Activated T-cell treated with anti-CD3 and anti-CD28 coated beads for 48 hours (primary cell): ENCODE data around the gene SYT7.
A peak's percentile ranks its signal among the peaks of the same experiment; 100 is the strongest.
"Not testable (repeated sequence)": the region's sequence is repeated elsewhere in the genome, so short reads cannot be mapped to it uniquely, and the experiment has no call there.

Experiments used
- DNase-seq: peaks from one replicate; pipeline ENCODE4 v3.0.0-alpha.2; 2020; ENCODE audit warnings: low read depth

The SYT7 gene, protein sequence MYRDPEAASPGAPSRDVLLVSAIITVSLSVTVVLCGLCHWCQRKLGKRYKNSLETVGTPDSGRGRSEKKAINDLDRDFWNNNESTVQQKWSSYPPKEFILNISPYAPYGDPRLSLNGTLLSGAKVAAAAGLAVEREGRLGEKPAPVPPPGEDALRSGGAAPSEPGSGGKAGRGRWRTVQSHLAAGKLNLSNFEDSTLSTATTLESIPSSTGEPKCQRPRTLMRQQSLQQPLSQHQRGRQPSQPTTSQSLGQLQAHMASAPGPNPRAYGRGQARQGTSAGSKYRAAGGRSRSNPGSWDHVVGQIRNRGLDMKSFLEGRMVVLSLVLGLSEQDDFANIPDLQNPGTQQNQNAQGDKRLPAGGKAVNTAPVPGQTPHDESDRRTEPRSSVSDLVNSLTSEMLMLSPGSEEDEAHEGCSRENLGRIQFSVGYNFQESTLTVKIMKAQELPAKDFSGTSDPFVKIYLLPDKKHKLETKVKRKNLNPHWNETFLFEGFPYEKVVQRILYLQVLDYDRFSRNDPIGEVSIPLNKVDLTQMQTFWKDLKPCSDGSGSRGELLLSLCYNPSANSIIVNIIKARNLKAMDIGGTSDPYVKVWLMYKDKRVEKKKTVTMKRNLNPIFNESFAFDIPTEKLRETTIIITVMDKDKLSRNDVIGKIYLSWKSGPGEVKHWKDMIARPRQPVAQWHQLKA

DNA sequence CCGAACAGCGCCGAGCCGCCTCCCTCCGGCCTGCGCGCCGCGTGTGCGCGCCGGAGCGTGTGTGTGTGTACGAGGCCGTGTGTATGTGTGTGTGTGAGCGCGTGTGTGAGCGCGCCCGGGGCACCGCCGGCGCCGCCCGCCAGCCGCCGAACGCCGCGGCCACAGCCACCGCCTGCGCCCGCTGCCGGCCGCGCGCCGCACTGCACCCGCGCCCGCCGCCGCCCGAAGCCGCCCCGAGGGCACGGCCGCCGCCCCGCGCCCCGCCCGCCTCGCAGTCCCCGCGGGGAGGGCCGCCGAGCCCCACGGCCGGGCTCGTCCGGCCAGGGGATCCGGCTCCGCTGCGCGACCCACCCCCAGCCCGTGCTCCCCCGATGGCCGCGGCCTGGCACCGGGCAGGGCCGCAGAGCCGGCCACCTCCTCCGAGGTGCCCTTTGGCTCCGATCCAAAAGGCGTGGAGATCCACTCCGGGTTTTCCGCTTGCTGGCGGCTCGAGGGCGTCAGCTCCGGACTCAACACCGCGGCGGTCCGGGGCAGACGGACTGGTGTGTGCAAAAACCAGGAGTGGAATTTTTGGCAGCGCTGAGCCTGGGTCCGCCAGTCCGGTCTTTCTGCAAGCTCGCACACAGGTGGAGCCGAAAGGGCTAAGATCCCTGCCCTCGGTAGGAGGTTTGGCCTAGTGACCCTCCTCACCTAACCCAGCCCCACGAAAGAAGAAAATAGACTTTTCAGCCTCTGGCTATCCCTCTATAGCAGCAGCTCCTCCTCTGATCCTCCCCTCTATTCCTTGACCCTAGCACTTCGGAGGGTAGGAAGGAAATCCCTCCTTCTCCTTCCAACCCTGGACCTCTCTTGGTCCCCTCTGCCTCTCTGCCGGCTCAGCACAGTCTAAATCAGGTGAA is at the start of gene SYT7:
SYT7 (minus strand) TSS at position 47 of the 899 bp plus-strand sequence. CDS start 256 bp downstream, outside the sequence.
- DNase-seq: peak; percentile 94

DNA sequence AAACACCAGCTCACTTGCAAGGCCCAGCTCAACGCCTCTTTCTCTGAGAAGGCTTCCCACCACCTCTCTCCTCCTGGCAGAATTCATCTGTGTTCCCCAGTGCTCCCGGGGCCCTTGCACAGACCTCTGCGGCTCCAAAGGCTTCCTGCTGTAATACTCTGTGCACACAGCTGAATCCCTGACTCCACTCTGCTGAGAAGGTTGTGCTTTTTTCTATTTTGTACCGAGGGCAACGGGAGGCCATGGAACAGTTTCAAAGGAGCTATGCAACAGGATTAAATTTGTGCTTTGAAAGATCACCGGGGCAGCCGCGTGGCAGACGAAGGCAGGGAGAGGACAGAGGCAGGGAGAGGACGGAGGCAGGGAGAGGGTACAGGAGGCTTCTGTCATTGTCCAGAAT is 49.2 kb upstream of the SYT7 start:
- DNase-seq: no peak

DNA sequence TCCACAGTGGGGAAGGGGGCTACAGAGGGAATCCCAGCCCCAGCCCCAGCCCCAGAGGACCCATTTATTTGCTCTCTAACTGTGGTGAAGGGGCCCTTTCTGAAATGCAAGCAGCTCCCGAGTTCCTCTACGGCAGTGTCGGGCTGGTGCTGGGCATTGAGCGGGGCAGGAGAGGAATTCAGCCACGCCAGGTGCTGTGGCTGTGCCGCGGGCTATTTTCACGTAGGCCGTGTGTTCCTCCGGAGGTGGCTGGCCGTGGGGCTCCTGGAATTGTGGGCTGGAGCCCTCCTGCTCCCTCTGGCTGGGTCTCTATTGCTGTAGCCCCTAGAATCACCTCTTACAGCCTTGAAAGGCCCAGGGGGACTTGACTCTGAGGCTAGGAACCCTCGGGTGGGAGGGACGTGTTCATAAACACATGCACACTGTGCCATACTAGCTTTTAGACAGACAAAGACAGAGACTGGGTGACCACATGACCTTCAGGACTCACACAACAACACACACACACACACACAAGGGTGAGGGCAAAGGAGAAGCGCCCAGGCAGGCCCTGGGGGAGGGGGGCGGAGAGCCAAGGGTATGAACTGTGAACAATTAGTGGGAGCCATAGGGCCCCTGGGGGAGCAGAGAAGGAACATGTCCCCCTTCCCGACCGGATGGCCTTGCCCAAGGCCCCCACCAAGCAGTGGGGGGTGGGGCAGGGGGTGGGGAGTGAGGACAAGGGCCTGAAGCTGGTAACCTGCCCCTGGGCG is 48.4 kb upstream of the SYT7 start:
- DNase-seq: no peak

GRCh38 chr11:61628662-61628970 is 47.7 kb upstream of the SYT7 start:
- DNase-seq: no peak

- peak; percentile 39 for DNase-seq
Observed at GRCh38 chr11:61627850-61628661, 47.2 kb upstream of the SYT7 start.

- no peak for DNase-seq
Observed at GRCh38 chr11:61626580-61627380, 45.9 kb upstream of the SYT7 start.

DNA sequence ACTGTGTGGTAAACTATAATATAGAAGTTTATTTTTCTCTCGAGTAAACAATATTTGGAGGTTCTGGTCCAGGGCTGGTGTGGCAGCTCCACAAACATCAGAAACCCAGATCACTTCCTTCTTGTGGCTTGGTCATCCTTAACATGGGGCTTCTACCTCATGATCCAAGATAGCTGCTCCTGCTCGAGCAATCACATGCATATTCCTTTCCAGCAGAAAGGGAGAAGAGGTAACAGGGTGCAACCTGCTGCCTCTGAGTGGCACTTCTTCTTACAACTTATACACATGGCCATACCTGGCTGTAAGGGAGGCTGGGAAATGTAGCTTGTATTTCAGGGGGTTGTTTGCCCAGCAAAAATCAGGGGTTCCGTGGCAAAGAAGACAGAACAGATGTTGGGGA is 44.6 kb upstream of the SYT7 start:
- DNase-seq: no peak

DNA sequence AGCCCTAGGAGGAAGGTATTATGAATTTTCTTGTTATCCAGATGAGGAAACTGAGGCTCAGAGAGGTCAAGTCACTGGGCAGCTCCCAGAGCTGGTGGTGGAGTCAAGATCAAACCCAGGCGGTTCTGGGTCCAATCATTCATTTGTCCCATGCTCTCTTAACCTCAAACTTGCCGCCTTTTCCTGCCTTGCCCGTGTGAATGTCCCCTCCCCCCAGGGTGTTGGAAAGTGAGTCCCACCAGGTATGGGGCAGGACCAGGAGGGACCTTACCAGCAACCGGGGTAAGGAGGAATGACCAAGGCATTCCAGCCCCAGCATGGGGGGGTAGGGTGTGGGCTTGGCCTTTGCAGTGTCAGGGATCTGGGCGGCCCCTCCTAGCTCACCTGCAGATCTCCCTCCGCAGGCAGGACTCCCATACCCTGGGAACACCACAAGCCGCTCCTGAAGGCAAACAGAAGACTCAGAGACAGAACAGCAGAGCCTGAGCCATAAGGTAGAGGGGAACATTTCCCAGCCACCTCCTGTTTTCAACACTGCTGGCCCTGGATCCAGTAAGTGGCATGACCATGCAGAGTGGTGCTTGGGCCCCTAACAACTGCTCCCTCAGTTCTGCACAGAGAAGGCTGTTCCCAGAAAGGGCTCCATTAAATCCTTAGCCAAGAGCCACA is 41.2 kb upstream of the SYT7 start:
- no peak for DNase-seq

- no peak for DNase-seq
Observed at GRCh38 chr11:61619471-61620226, 38.8 kb upstream of the SYT7 start.

DNA sequence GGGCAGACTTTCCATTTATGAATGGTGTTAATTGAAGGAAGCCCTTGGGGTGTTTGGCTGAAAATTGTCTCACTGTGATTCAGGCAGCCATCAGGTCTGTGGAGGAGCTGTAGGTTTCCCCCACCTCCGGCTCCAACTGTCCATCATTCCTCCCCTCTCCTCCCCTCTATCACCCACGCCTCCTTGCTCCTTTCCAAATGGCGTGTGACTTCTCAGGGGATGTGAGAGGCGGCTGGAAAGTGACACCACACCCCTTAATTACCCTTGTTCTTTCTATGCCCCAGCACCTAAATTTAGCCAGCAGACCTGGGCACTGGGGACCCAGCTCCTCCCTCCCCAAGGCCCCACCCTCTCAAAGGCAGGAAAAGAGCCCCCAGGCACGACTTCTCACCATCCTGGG is 38.1 kb upstream of the SYT7 start:
- no peak for DNase-seq

DNA sequence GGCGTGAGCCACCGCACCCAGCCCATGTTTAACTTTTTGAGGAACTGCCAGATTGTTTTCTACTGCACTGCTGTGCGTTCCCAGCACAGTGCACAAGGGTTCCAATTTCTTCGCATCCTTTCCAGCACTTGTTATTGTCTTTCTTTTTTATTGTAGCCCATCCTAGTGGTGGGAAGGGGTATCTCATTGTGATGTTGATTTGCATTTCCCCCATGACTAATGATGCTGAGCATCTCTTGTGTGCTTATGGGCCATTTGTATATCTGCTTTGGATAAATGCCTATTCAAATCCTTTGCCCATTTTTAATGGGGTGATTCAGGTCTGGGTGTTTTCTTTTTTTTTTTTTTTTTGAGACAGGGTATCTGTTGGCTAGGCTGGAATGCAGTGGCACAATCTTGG is 36.6 kb upstream of the SYT7 start:
- DNase-seq: no peak

DNA sequence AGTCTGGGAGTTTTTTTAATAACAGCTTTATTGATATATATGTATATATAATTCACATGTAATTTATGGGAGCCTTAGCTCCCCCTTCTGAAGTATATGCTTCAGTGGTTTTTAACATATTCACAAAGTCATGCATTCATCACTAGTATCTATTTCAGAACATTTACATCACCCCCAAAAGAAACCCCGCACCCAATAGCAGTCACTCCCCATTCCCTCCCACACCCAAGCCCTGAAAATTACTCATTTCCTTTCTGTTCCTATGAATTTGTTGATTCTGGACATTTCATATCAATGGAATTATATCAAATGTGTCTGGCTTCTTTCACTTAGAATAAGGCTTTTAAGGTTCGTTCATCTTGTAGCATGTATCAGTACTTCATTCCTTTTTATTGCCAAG is 35.6 kb upstream of the SYT7 start:
- no peak for DNase-seq

DNA sequence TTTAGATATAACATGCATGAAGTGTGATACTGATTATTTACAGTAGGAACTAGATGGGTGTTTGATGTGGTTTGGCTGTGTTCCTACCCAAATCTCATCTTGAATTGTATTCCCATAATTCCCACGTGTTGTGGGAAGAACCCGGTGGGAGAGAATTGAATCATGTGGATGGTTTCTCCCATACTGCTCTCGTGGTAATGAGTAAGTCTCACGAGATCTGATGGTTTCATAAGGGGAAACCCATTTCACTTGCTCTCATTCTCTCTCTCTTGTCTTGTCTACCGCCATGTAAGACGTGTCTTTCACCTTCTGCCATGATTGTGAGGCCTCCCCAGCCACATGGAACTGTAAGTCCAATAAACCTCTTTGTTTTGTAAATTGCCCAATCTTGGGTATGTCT is 33.9 kb upstream of the SYT7 start:
- not testable (repeated sequence) for DNase-seq

- no peak for DNase-seq
Observed at GRCh38 chr11:61613870-61614269, 33.0 kb upstream of the SYT7 start.

GRCh38 chr11:61613051-61613450 is 32.2 kb upstream of the SYT7 start:
- DNase-seq: no peak

DNA sequence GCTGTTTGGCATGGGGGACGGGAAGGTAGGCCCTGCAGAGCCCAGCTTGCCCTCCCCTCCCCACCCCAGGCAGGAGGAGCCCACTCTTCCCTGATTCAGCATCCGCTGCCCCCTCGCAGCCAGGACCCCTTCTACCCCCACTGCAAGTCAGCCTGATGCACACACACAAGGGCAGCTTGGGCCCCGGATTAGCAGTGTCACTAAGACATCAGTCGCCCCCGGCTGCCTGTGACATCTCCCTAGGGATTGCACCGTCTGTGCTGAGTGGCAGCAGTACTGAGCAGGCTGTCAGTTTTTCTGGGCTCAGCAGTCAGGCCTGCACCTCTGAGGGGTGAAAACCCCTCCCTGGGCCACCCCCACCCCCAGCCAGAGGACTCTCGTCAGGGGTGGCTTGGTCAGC is 30.4 kb upstream of the SYT7 start:
- DNase-seq: no peak

GRCh38 chr11:61610905-61611304 is 30.0 kb upstream of the SYT7 start:
- no peak for DNase-seq

DNA sequence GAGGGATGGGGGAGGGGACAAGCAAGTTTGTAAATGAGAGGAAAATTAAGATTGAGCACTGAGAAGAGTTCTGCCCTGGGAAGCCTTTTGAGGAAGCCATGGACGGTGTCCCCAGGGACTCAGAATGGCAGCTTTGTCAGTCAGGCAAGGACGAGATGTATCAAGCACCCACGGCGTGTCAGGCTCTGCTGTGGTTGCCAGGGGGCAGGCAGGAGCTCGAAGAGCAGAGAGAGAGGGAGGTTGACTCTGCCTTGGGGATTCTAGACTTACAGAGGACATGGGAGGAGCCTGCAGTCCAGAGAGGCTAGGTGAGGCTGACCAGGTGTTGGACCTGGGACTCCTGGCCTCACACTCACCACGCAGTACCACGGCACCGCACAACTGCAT is 29.1 kb upstream of the SYT7 start:
- no peak for DNase-seq
